Right renal cortex interstitium (tissue), 3 donors: Measurements from ENCODE around the gene RBM19. TPM values are rescaled to one million over a fixed set of nuclear protein-coding genes. Genes with fewer than 3 reads are reported as not detected.
A peak's percentile ranks its signal among the peaks of the same experiment; 100 is the strongest.

Experiments used
- DNase-seq, 3 donors: peaks; one replicate each; pipeline ENCODE4 v3.0.0-alpha.2; 2013; ENCODE audit warnings: low read depth in 3 of 3, low spot score in 2 of 3
- polyA plus RNA-seq, 3 donors: library from polyadenylated mRNA; unstranded; fragments of 120-200 nt; gene quantifications; one replicate each; pipeline ENCODE4 v1.2.1, GENCODE V29; 2013; ENCODE audit not compliant: insufficient read length in 3 of 3

The RBM19 gene
- polyA plus RNA-seq, 3 donors: 24.5 to 26.9 (median 25.1) TPM

- DNase-seq: no peak
Measured at GRCh38 chr12:113990250-113991223, 24.4 kb upstream of the RBM19 start.

- no peak for DNase-seq
Measured at GRCh38 chr12:113988976-113989375, 22.9 kb upstream of the RBM19 start.

GRCh38 chr12:113988064-113988451 lies 21.9 kb upstream of the RBM19 start:
- no peak for DNase-seq

GRCh38 chr12:113987261-113988063 lies 21.3 kb upstream of the RBM19 start:
- no peak for DNase-seq

- no peak for DNase-seq
Measured at GRCh38 chr12:113984464-113984863, 18.3 kb upstream of the RBM19 start.

GRCh38 chr12:113983777-113984448 lies 17.8 kb upstream of the RBM19 start:
- no peak for DNase-seq

- no peak for DNase-seq
Measured at GRCh38 chr12:113983265-113983664, 17.1 kb upstream of the RBM19 start.

GRCh38 chr12:113981876-113982275 lies 15.8 kb upstream of the RBM19 start:
- DNase-seq: no peak

GRCh38 chr12:113980537-113981337 lies 14.6 kb upstream of the RBM19 start:
- peak; percentile 23 to 51 (median 48) for DNase-seq

- no peak for DNase-seq
Measured at GRCh38 chr12:113980054-113980453, 13.9 kb upstream of the RBM19 start.

- no peak for DNase-seq
Measured at GRCh38 chr12:113978080-113978479, 12.0 kb upstream of the RBM19 start.

- DNase-seq: no peak
Measured at GRCh38 chr12:113974006-113974405, 7.9 kb upstream of the RBM19 start.

GRCh38 chr12:113973109-113973904 lies 7.2 kb upstream of the RBM19 start:
- DNase-seq: no peak

GRCh38 chr12:113971392-113971791 lies 5.3 kb upstream of the RBM19 start:
- no peak for DNase-seq

- DNase-seq: no peak
Measured at GRCh38 chr12:113970211-113970610, 4.1 kb upstream of the RBM19 start.

- no peak for DNase-seq
Measured at GRCh38 chr12:113967368-113967767, 1.2 kb upstream of the RBM19 start.

GRCh38 chr12:113962733-113963132 lies 3.4 kb downstream of the RBM19 start:
- no peak for DNase-seq

GRCh38 chr12:113961921-113962710 lies 4.0 kb downstream of the RBM19 start:
- DNase-seq: no peak

- DNase-seq: no peak
Measured at GRCh38 chr12:113960030-113960429, 6.1 kb downstream of the RBM19 start.
